HepG2 (cell line): ENCODE measurements around the gene GALNT1. TPM values are rescaled to one million over a fixed set of nuclear protein-coding genes. Genes with fewer than 3 reads are reported as not detected.

Experiments
- AHDC1 ChIP-seq: sonication (generic); formaldehyde crosslinking; IDR thresholded peaks from 2 replicates; pipeline ENCODE4 v1.5.1; 2020; ENCODE audit warnings: mild to moderate bottlenecking, missing genetic modification reagents, borderline replicate concordance
- EHMT2 ChIP-seq: fragments of 200-600 bp; sonication (generic); IDR thresholded peaks from 2 replicates; pipeline ENCODE4 v1.7.0; 2017; ENCODE audit warnings: antibody characterized with exemption, low read depth, low read length, borderline replicate concordance
- FOXA3 ChIP-seq: IDR thresholded peaks from 2 replicates; pipeline ENCODE4 v1.6.1; 2016; ENCODE audit warnings: missing genetic modification reagents, missing compliant biosample characterization
- GTF3A ChIP-seq: sonication (generic); formaldehyde crosslinking; conservative IDR thresholded peaks from 2 replicates; pipeline ENCODE4 v1.4.0; 2020; ENCODE audit warnings: mild to moderate bottlenecking, missing genetic modification reagents
- HNF4A ChIP-seq: sonication (generic); formaldehyde crosslinking; IDR thresholded peaks from 2 replicates; pipeline ENCODE4 v1.4.0; 2020; ENCODE audit warnings: missing genetic modification reagents
- KDM6A ChIP-seq: IDR thresholded peaks from 2 replicates; pipeline ENCODE4 v1.6.1; 2016; ENCODE audit warnings: low read depth
- MAFF ChIP-seq: IDR thresholded peaks from 2 replicates; pipeline ENCODE4 v1.6.1; 2011; ENCODE audit warnings: low read depth, low read length, improper control_type of control experiment
- MXI1 ChIP-seq: IDR thresholded peaks from 3 replicates; pipeline ENCODE4 v1.6.1; 2012; ENCODE audit warnings: low read depth, low read length, inconsistent platforms, borderline replicate concordance
- NR2F6 ChIP-seq, 2 experiments: IDR thresholded peaks; 2 replicates each; pipeline ENCODE4 v1.6.1; 2016; ENCODE audit warnings: antibody characterized with exemption in 1 of 2, mild to moderate bottlenecking in 1 of 2
- PCBP1 ChIP-seq: fragments of 200-400 bp; formaldehyde crosslinking; IDR thresholded peaks from 2 replicates; pipeline ENCODE4 v1.6.1; 2017; ENCODE audit warnings: mild to moderate bottlenecking, low read depth, low read length, borderline replicate concordance
- PHB2 ChIP-seq: fragments of 450-650 bp; IDR thresholded peaks from 2 replicates; pipeline ENCODE4 v1.6.1; 2018; ENCODE audit not compliant: partially characterized antibody
- RBM22 ChIP-seq: fragments of 200-400 bp; formaldehyde crosslinking; optimal IDR thresholded peaks from 2 replicates; pipeline ENCODE3; 2017; ENCODE audit warnings: mild to moderate bottlenecking, low read length, moderate library complexity
- SALL1 ChIP-seq: sonication (generic); formaldehyde crosslinking; IDR thresholded peaks from 2 replicates; pipeline ENCODE4 v1.8.0; 2022; ENCODE audit warnings: mild to moderate bottlenecking, missing genetic modification reagents
- SMARCE1 ChIP-seq: fragments of 450-650 bp; IDR thresholded peaks from 2 replicates; pipeline ENCODE4 v1.6.1; 2017; ENCODE audit warnings: borderline replicate concordance
- SOX13 ChIP-seq, 3 experiments: fragments of 450-650 bp in 1 of 3; sonication (generic) in 1 of 3; formaldehyde crosslinking in 1 of 3; IDR thresholded peaks in 2 of 3; conservative IDR thresholded peaks in 1 of 3; 2 replicates each; pipeline versions ENCODE4 v1.5.0 to v1.6.1; 2016 to 2020; ENCODE audit warnings: antibody characterized with exemption in 1 of 3, mild to moderate bottlenecking in 1 of 3, missing compliant biosample characterization in 1 of 3, missing genetic modification reagents in 1 of 3, moderate library complexity in 1 of 3
- SOX5 ChIP-seq: IDR thresholded peaks from 2 replicates; pipeline ENCODE4 v1.6.1; 2016; ENCODE audit warnings: borderline replicate concordance
- TCF7 ChIP-seq: sonication (generic); IDR thresholded peaks from 2 replicates; pipeline ENCODE4 v1.6.1; 2016; ENCODE audit warnings: antibody characterized with exemption, low read depth
- TSC22D2 ChIP-seq: sonication (generic); formaldehyde crosslinking; IDR thresholded peaks from 2 replicates; pipeline ENCODE4 v1.5.1; 2020; ENCODE audit warnings: missing genetic modification reagents, mild to moderate bottlenecking, borderline replicate concordance
- ZMAT3 ChIP-seq: sonication (generic); formaldehyde crosslinking; conservative IDR thresholded peaks from 2 replicates; pipeline ENCODE4 v1.7.0; 2021; ENCODE audit warnings: missing genetic modification reagents
- ZMYM2 ChIP-seq: sonication (generic); formaldehyde crosslinking; IDR thresholded peaks from 2 replicates; pipeline ENCODE4 v1.8.0; 2022; ENCODE audit warnings: mild to moderate bottlenecking, missing genetic modification reagents
- ZNF331 ChIP-seq: sonication (generic); formaldehyde crosslinking; IDR thresholded peaks from 2 replicates; pipeline ENCODE4 v1.4.0; 2020; ENCODE audit warnings: missing genetic modification reagents
- ZNF644 ChIP-seq: IDR thresholded peaks from 2 replicates; pipeline ENCODE4 v1.6.1; 2016; ENCODE audit warnings: low read depth
- polyA plus RNA-seq, 8 experiments: library from polyadenylated mRNA; depleted of rRNA in 3 of 8; stranded (reverse) in 7 of 8; unstranded in 1 of 8; fragments of >200 nt; fragmentation: Illumina TruSeq in 4 of 8; extraction: Trizol in 4 of 8; gene quantifications; 2 replicates each; pipeline versions ENCODE4 v1.2.1 to v1.2.3, GENCODE V29; 2011 to 2016; ENCODE audit warnings: low read depth in 4 of 8, missing spikeins in 1 of 8, mixed read lengths in 1 of 8; ENCODE audit not compliant: insufficient read depth in 1 of 8
- total RNA-seq, 5 experiments: library from RNA; depleted of rRNA; stranded (reverse); fragments of >200 nt; fragmentation: Illumina TruSeq; extraction: Trizol; gene quantifications; 2 replicates each; pipeline ENCODE4 v1.2.3, GENCODE V29; 2016; ENCODE audit warnings: low read depth in 1 of 5
- TF ChIP-seq, protein P1 (sequence below): sonication (generic); formaldehyde crosslinking; IDR thresholded peaks from 2 replicates; pipeline ENCODE4 v1.8.0; 2022; ENCODE audit warnings: mild to moderate bottlenecking, missing genetic modification reagents
- TF ChIP-seq, protein P2 (sequence below): sonication (generic); formaldehyde crosslinking; IDR thresholded peaks from 2 replicates; pipeline ENCODE4 v1.4.0; 2020; ENCODE audit warnings: missing genetic modification reagents, borderline replicate concordance

The GALNT1 gene
- total and polyA plus RNA-seq, 2 of the 13 experiments (the other 11 are each of a cell fraction or from before 2014, with no cell fraction given), result 41.1 to 100 TPM

GRCh38 chr18:35553300-35553699 lies 28.2 kb upstream of the GALNT1 start (continued):
- TF ChIP-seq KDM6A (CRISPR knock-in tag), result 0 out of 2 replicates have a peak, but pooled peaks have one; percentile 36
- peak; percentile 30; the same call in 1 of the 2 replicates for TF ChIP-seq SOX5 (CRISPR knock-in tag)
- 0 out of 2 replicates have a peak, but pooled peaks have one; percentile 3 for TF ChIP-seq MAFF
- TF ChIP-seq PHB2, result no peak
- TF ChIP-seq ZMAT3 (CRISPR knock-in tag), result 0 out of 2 replicates have a peak, but pooled peaks have one; percentile 25
- TF ChIP-seq, protein P1, sequence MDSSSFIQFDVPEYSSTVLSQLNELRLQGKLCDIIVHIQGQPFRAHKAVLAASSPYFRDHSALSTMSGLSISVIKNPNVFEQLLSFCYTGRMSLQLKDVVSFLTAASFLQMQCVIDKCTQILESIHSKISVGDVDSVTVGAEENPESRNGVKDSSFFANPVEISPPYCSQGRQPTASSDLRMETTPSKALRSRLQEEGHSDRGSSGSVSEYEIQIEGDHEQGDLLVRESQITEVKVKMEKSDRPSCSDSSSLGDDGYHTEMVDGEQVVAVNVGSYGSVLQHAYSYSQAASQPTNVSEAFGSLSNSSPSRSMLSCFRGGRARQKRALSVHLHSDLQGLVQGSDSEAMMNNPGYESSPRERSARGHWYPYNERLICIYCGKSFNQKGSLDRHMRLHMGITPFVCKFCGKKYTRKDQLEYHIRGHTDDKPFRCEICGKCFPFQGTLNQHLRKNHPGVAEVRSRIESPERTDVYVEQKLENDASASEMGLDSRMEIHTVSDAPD (CRISPR knock-in tag), result no peak
- TF ChIP-seq MXI1, result no peak
- TF ChIP-seq SALL1 (CRISPR knock-in tag), result peak; percentile 50; the same call in 1 of the 2 replicates
- no peak for TF ChIP-seq GTF3A
- TF ChIP-seq SOX13 (IDR thresholded peaks at IDR 0.05), result no peak
- TF ChIP-seq SOX13 (CRISPR knock-in tag; conservative IDR thresholded peaks at IDR 0.05 in 1 of 2, IDR thresholded peaks at IDR 0.05 in 1 of 2), result peak in 1 of 2 experiments; percentile 49; a peak in 1 of 4 replicates
- TF ChIP-seq ZMYM2 (CRISPR knock-in tag), result 0 out of 2 replicates have a peak, but pooled peaks have one; percentile 46
- 0 out of 2 replicates have a peak, but pooled peaks have one; percentile 26 for TF ChIP-seq NR2F6 (IDR thresholded peaks at IDR 0.05)
- TF ChIP-seq NR2F6 (CRISPR knock-in tag; IDR thresholded peaks at IDR 0.05), result no peak
- peak; percentile 49; the same call in 1 of the 2 replicates for TF ChIP-seq ZNF331 (CRISPR knock-in tag)
- peak; percentile 44; the same call in 1 of the 2 replicates for TF ChIP-seq EHMT2
- TF ChIP-seq ZNF644 (CRISPR knock-in tag), result peak; percentile 51; the same call in 1 of the 2 replicates
- TF ChIP-seq HNF4A (CRISPR knock-in tag), result peak; percentile 91
- TF ChIP-seq, protein P2, sequence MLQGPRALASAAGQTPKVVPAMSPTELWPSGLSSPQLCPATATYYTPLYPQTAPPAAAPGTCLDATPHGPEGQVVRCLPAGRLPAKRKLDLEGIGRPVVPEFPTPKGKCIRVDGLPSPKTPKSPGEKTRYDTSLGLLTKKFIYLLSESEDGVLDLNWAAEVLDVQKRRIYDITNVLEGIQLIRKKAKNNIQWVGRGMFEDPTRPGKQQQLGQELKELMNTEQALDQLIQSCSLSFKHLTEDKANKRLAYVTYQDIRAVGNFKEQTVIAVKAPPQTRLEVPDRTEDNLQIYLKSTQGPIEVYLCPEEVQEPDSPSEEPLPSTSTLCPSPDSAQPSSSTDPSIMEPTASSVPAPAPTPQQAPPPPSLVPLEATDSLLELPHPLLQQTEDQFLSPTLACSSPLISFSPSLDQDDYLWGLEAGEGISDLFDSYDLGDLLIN (CRISPR knock-in tag), result no peak
- peak; percentile 73 for TF ChIP-seq AHDC1 (CRISPR knock-in tag)
- no peak for TF ChIP-seq SMARCE1
- no peak for TF ChIP-seq RBM22
- TF ChIP-seq PCBP1, result no peak
- TF ChIP-seq TCF7, result peak; percentile 65
- no peak for TF ChIP-seq TSC22D2 (CRISPR knock-in tag)
- TF ChIP-seq FOXA3 (CRISPR knock-in tag), result peak; percentile 76
